H9 (cell line): ENCODE results near the gene DOHH. TPM values are rescaled to one million over a fixed set of nuclear protein-coding genes. Genes with fewer than 3 reads are reported as not detected.

Source experiments
- DNase-seq: peaks from one replicate; pipeline ENCODE4 v3.0.0-alpha.2; 2017
- H2AFZ ChIP-seq: one replicate; pipeline ENCODE4 v1.6.1; 2013; ENCODE audit warnings: mild to moderate bottlenecking, low read length, control low read depth, moderate library complexity
- H2AK5ac ChIP-seq: 2 replicates; pipeline ENCODE4 v1.6.1; 2013; ENCODE audit warnings: low read length, control low read depth, mixed read lengths; ENCODE audit not compliant: insufficient read length
- H2BK120ac ChIP-seq: one replicate; pipeline ENCODE4 v1.6.1; 2013; ENCODE audit warnings: low read depth, mild to moderate bottlenecking, low read length, control low read depth, inconsistent platforms; ENCODE audit not compliant: poor library complexity, severe bottlenecking
- H2BK12ac ChIP-seq: 2 replicates; pipeline ENCODE4 v1.6.1; 2013; ENCODE audit warnings: low read length, control low read depth, mixed read lengths, low read depth; ENCODE audit not compliant: insufficient read length
- H2BK15ac ChIP-seq: 2 replicates; pipeline ENCODE4 v1.6.1; 2013; ENCODE audit warnings: low read depth, low read length, control low read depth
- H2BK20ac ChIP-seq: one replicate; pipeline ENCODE4 v1.6.1; 2013; ENCODE audit warnings: low read depth, mild to moderate bottlenecking, low read length, control low read depth, inconsistent platforms; ENCODE audit not compliant: poor library complexity, severe bottlenecking
- H2BK5ac ChIP-seq: 2 replicates; pipeline ENCODE4 v1.6.1; 2013; ENCODE audit warnings: low read length, control low read depth, mixed read lengths; ENCODE audit not compliant: insufficient read length
- H3K14ac ChIP-seq: 2 replicates; pipeline ENCODE4 v1.6.1; 2013; ENCODE audit warnings: low read length, control low read depth; ENCODE audit not compliant: insufficient read depth
- H3K18ac ChIP-seq: 2 replicates; pipeline ENCODE4 v1.6.1; 2013; ENCODE audit warnings: low read depth, mild to moderate bottlenecking, mixed read lengths, low read length, control low read depth; ENCODE audit not compliant: insufficient read length
- H3K23ac ChIP-seq: 2 replicates; pipeline ENCODE4 v1.6.1; 2013; ENCODE audit warnings: low read length, control low read depth, mixed read lengths, low read depth; ENCODE audit not compliant: insufficient read length
- H3K23me2 ChIP-seq: 2 replicates; pipeline ENCODE4 v1.6.1; 2013; ENCODE audit warnings: low read depth, mild to moderate bottlenecking, mixed read lengths, low read length, control low read depth; ENCODE audit not compliant: insufficient read length, poor library complexity, severe bottlenecking
- H3K27ac ChIP-seq: 2 replicates; pipeline ENCODE4 v1.5.1; 2013; ENCODE audit warnings: low read length, control low read depth, mixed read lengths, low read depth; ENCODE audit not compliant: insufficient read length
- H3K27me3 ChIP-seq: 2 replicates; pipeline ENCODE4 v1.6.1; 2013; ENCODE audit warnings: low read length, control low read depth, inconsistent platforms; ENCODE audit not compliant: insufficient read depth
- H3K4ac ChIP-seq: 2 replicates; pipeline ENCODE4 v1.6.1; 2013; ENCODE audit warnings: low read depth, mild to moderate bottlenecking, control low read depth, inconsistent platforms, low read length, moderate library complexity
- H3K4me1 ChIP-seq: 2 replicates; pipeline ENCODE4 v1.6.1; 2013; ENCODE audit warnings: low read length, control low read depth, inconsistent platforms; ENCODE audit not compliant: insufficient read depth
- H3K4me2 ChIP-seq: 2 replicates; pipeline ENCODE4 v1.6.1; 2013; ENCODE audit warnings: low read length, control low read depth, mixed read lengths; ENCODE audit not compliant: insufficient read length, insufficient read depth
- H3K56ac ChIP-seq: 2 replicates; pipeline ENCODE4 v1.6.1; 2013; ENCODE audit warnings: low read depth, mild to moderate bottlenecking, mixed read lengths, low read length, control low read depth; ENCODE audit not compliant: insufficient read length
- H3K79me1 ChIP-seq: 2 replicates; pipeline ENCODE4 v1.6.1; 2013; ENCODE audit warnings: low read depth, mild to moderate bottlenecking, moderate library complexity, low read length, control low read depth, inconsistent platforms; ENCODE audit not compliant: insufficient read depth, poor library complexity, severe bottlenecking
- H3K79me2 ChIP-seq: 2 replicates; pipeline ENCODE4 v1.6.1; 2013; ENCODE audit warnings: low read length, control low read depth, inconsistent platforms; ENCODE audit not compliant: insufficient read depth
- H3K9ac ChIP-seq: 2 replicates; pipeline ENCODE4 v1.6.1; 2013; ENCODE audit warnings: low read length, control low read depth, mixed read lengths; ENCODE audit not compliant: insufficient read length; ENCODE audit errors: extremely low read depth
- H3K9me3 ChIP-seq: one replicate; pipeline ENCODE4 v1.6.1; 2013; ENCODE audit warnings: low read depth, low read length, inconsistent platforms; ENCODE audit not compliant: control insufficient read depth
- H3T11ph ChIP-seq: one replicate; pipeline ENCODE4 v1.6.1; 2013; ENCODE audit warnings: mild to moderate bottlenecking, low read length, control low read depth, inconsistent platforms
- H4K20me1 ChIP-seq: one replicate; pipeline ENCODE4 v1.6.1; 2013; ENCODE audit not compliant: control insufficient read depth, insufficient read length, insufficient read depth
- H4K5ac ChIP-seq: 2 replicates; pipeline ENCODE4 v1.6.1; 2013; ENCODE audit warnings: low read depth, mild to moderate bottlenecking, mixed read lengths, low read length, control low read depth; ENCODE audit not compliant: insufficient read length
- H4K8ac ChIP-seq: replicated peaks from 2 replicates; pipeline ENCODE4 v1.6.1; 2013; ENCODE audit warnings: low read length, control low read depth, mixed read lengths, low read depth; ENCODE audit not compliant: insufficient read length
- H4K91ac ChIP-seq: 2 replicates; pipeline ENCODE4 v1.6.1; 2013; ENCODE audit warnings: low read depth, mild to moderate bottlenecking, moderate library complexity, mixed read lengths, low read length, control low read depth; ENCODE audit not compliant: insufficient read length
- H3K27ac Mint-ChIP-seq, 3 experiments: 2 replicates in 2 of 3; 3 replicates in 1 of 3; pipeline ENCODE4 v1.8.0; 2020 to 2021; ENCODE audit warnings: mixed read lengths in 3 of 3, mild to moderate bottlenecking in 1 of 3, moderate library complexity in 1 of 3
- H3K27me3 Mint-ChIP-seq: 2 replicates; pipeline ENCODE4 v1.8.0; 2021; ENCODE audit warnings: low read depth, mild to moderate bottlenecking, moderate library complexity, mixed read lengths
- H3K36me3 Mint-ChIP-seq, 3 experiments: 2 replicates in 2 of 3; 3 replicates in 1 of 3; pipeline ENCODE4 v1.8.0; 2020 to 2021; ENCODE audit warnings: low read depth in 3 of 3, mixed read lengths in 3 of 3; ENCODE audit not compliant: insufficient read depth in 1 of 3
- H3K4me1 Mint-ChIP-seq, 2 experiments: 2 replicates each; pipeline ENCODE4 v1.8.0; 2020; ENCODE audit warnings: mixed read lengths in 2 of 2
- H3K4me3 Mint-ChIP-seq, 2 experiments: 2 replicates in 1 of 2; 3 replicates in 1 of 2; pipeline ENCODE4 v1.8.0; 2020 to 2021; ENCODE audit warnings: mild to moderate bottlenecking in 2 of 2, mixed read lengths in 2 of 2, moderate library complexity in 1 of 2
- H3K9me3 Mint-ChIP-seq, 2 experiments: 2 replicates in 1 of 2; 3 replicates in 1 of 2; pipeline ENCODE4 v1.8.0; 2020; ENCODE audit warnings: mild to moderate bottlenecking in 2 of 2, mixed read lengths in 2 of 2, moderate library complexity in 1 of 2
- CTCF ChIP-seq: fragments of 200-600 bp; sonication (generic); conservative IDR thresholded peaks from 3 replicates; pipeline ENCODE4 v1.8.0; 2021; ENCODE audit warnings: antibody characterized with exemption, mild to moderate bottlenecking
- WGBS: extraction: QIAGEN DNeasy Blood & Tissue Kit; methylation state at CpG from one replicate; pipeline ENCODE4 v1.1.7; 2013; ENCODE audit warnings: missing lambda C conversion rate, low lambda C conversion rate, mixed read lengths; ENCODE audit not compliant: insufficient read length; ENCODE audit errors: extremely low coverage; 5-methylcytosine and 5-hydroxymethylcytosine counted together
- total RNA-seq: library from RNA; stranded (reverse); gene quantifications from 2 replicates; pipeline ENCODE4 v1.2.1, GENCODE V29; 2021

DOHH gene
- total RNA-seq, 1 experiment from 2014 or later = 16.5 TPM

GRCh38 chr19:3535563-3535965 lies 35.1 kb upstream of the DOHH start:
- Histone ChIP-seq H3K56ac (no peak overlapping the region), H2BK120ac (no peak overlapping the region), H4K8ac (no peak overlapping the region), H3T11ph (no peak overlapping the region), H3K23ac (no peak overlapping the region), H2BK20ac (no peak overlapping the region), H4K91ac (no peak overlapping the region), H3K23me2 (no peaks in the 10 kb centered on the region), H3K9ac (no peak overlapping the region), H2BK12ac (no peak overlapping the region), H2BK5ac (no peak overlapping the region), H3K27ac (no peak overlapping the region), H3K9me3 (no peaks in the 10 kb centered on the region), H4K20me1 (no peaks in the 10 kb centered on the region), H3K79me2 (no peaks in the 10 kb centered on the region), H3K27me3 (no peaks in the 10 kb centered on the region), H3K4me1 (no peaks in the 10 kb centered on the region), H3K4me2 (no peak overlapping the region), H3K18ac (no peak overlapping the region), H3K4ac (no peak overlapping the region), H2AFZ (no peak overlapping the region), H3K79me1 (no peaks in the 10 kb centered on the region), H3K14ac (no peak overlapping the region), H4K5ac (no peak overlapping the region), H2AK5ac (no peak overlapping the region), H2BK15ac (no peak overlapping the region)
- no peaks in the 10 kb centered on the region; the same call in 1 of the 2 replicates for H3K27me3 Mint-ChIP-seq
- peaks cover 17 to 58% (median 56%) of the 10 kb centered on the region in 3 experiments; a peak in 6 of 7 replicates for H3K36me3 Mint-ChIP-seq
- no CpG with 5 or more reads among the region's 14 CpGs for WGBS
- no peak overlapping the region for H3K4me3 Mint-ChIP-seq
- peaks cover 6 to 14% of the 10 kb centered on the region in 2 experiments; a peak in 3 of 4 replicates for H3K4me1 Mint-ChIP-seq
- no peak for DNase-seq
- H3K9me3 Mint-ChIP-seq = no peaks in the 10 kb centered on the region
- no peak overlapping the region for H3K27ac Mint-ChIP-seq
- no peak for TF ChIP-seq CTCF
